Mucosa of descending colon (tissue), 3 donors: ENCODE data around the gene PTCRA. TPM values are rescaled to one million over a fixed set of nuclear protein-coding genes. Genes with fewer than 3 reads are reported as not detected.

ENCODE experiments used
- ATAC-seq: fragments of 200-7000 bp; cut with Tn5 transposase; one replicate; pipeline ENCODE4 v1.9.1; 2020; ENCODE audit warnings: mild to moderate bottlenecking, moderate library complexity
- DNase-seq, 3 donors: peaks; one replicate each; pipeline ENCODE4 v3.0.0-alpha.2; 2020
- H3K36me3 ChIP-seq: fragments of 200-600 bp; one replicate; pipeline ENCODE4 v1.8.0; 2021; ENCODE audit warnings: low read depth, mild to moderate bottlenecking
- H3K4me1 ChIP-seq: fragments of 200-600 bp; one replicate; pipeline ENCODE4 v1.8.0; 2021; ENCODE audit warnings: low read depth, mild to moderate bottlenecking
- H3K4me3 ChIP-seq: fragments of 200-600 bp; one replicate; pipeline ENCODE4 v1.8.0; 2021; ENCODE audit warnings: mild to moderate bottlenecking
- H3K9me3 ChIP-seq: fragments of 200-600 bp; one replicate; pipeline ENCODE4 v1.8.0; 2021; ENCODE audit warnings: mild to moderate bottlenecking
- CTCF ChIP-seq: fragments of 200-600 bp; IDR thresholded peaks from one replicate; pipeline ENCODE4 v1.8.0; 2022; ENCODE audit warnings: antibody characterized with exemption, mild to moderate bottlenecking
- intact Hi-C, 2 donors: fragments of 100-400 bp; cut with DNase I in 1 of 2; cut with micrococcal nuclease in 1 of 2; formaldehyde crosslinking; loops; one replicate each; pipeline versions ENCODE4 v1.11.0 to v1.11.1; 2022; cut with DNase I, micrococcal nuclease
- total RNA-seq, 3 donors: library from RNA; stranded (reverse); fragmentation: NEBNext Ultra II Directional in 2 of 3; extraction: Animal tissue kit (Norgen Biotek cat#: 25700) in 2 of 3; gene quantifications; one replicate each; pipeline versions ENCODE4 v1.2.1 to v1.2.4, GENCODE V29; 2021 to 2023
- donor health status: DM: no; HTN: no; CAD: no; lungs with moderate emphysema.
- donor health status: DM: no; HTN: no; CAD: no.
- donor health status: DM: no; HTN: yes; CAD: no.

The PTCRA gene
- total RNA-seq, 3 donors from 2014 or later: not detected

GRCh38 chr6:42962502-42963178 lies 46.8 kb downstream of the PTCRA start:
- DNase-seq (no peak), ATAC-seq (no peak)
- H3K36me3 ChIP-seq: no peaks in the 10 kb centered on the region
- H3K4me3 ChIP-seq: no peak overlapping the region
- peaks cover 5% of the 10 kb centered on the region for H3K4me1 ChIP-seq
- H3K9me3 ChIP-seq: no peaks in the 10 kb centered on the region
- intact Hi-C loops: no loop called here
- TF ChIP-seq CTCF: no peak

GRCh38 chr6:42963179-42963854 lies 47.5 kb downstream of the PTCRA start:
- Histone ChIP-seq H3K9me3 (no peaks in the 10 kb centered on the region), H3K4me1 (peaks cover 5% of the 10 kb centered on the region), H3K4me3 (no peak overlapping the region), H3K36me3 (no peaks in the 10 kb centered on the region)
- no peak for TF ChIP-seq CTCF
- ATAC-seq (no peak), DNase-seq (no peak)
- intact Hi-C loops: no loop called here

- H3K9me3 ChIP-seq: no peaks in the 10 kb centered on the region
- ATAC-seq: peak; percentile 29
- peak in 1 of 3 donors; percentile 50 for DNase-seq
- H3K4me1 ChIP-seq: peaks cover 5% of the 10 kb centered on the region
- H3K36me3 ChIP-seq: no peaks in the 10 kb centered on the region
- intact Hi-C loops: no loop called here
- TF ChIP-seq CTCF: no peak
- H3K4me3 ChIP-seq: no peak overlapping the region
Observed at GRCh38 chr6:42963855-42964605, 48.2 kb downstream of the PTCRA start.

GRCh38 chr6:42966571-42966970 lies 50.7 kb downstream of the PTCRA start:
- TF ChIP-seq CTCF: no peak
- DNase-seq (no peak), ATAC-seq (no peak)
- no peaks in the 10 kb centered on the region for H3K9me3 ChIP-seq
- no peaks in the 10 kb centered on the region for H3K36me3 ChIP-seq
- H3K4me1 ChIP-seq: no peaks in the 10 kb centered on the region
- intact Hi-C loops: no loop called here
- no peak overlapping the region for H3K4me3 ChIP-seq

GRCh38 chr6:42967228-42967627 lies 51.4 kb downstream of the PTCRA start:
- intact Hi-C loops: no loop called here
- ATAC-seq: no peak
- Histone ChIP-seq H3K36me3 (no peaks in the 10 kb centered on the region), H3K4me3 (no peak overlapping the region), H3K9me3 (no peaks in the 10 kb centered on the region), H3K4me1 (no peaks in the 10 kb centered on the region)
- TF ChIP-seq CTCF: no peak
- no peak for DNase-seq
